Right cardiac atrium (tissue), 5 donors: Measurements from ENCODE around the gene ATXN10. TPM values are rescaled to one million over a fixed set of nuclear protein-coding genes. Genes with fewer than 3 reads are reported as not detected.

Experiments
- ATAC-seq, 2 donors: fragments of 200-7000 bp; cut with Tn5 transposase; one replicate each; pipeline versions ENCODE4 v1.8.0 to v1.9.1; 2020; ENCODE audit warnings: moderate library complexity in 2 of 2, mild to moderate bottlenecking in 1 of 2
- DNase-seq, 3 donors: peaks; one replicate each; pipeline ENCODE4 v3.0.0-alpha.2; 2020
- H3K27ac ChIP-seq: one replicate; pipeline ENCODE4 v1.5.1; 2013; ENCODE audit warnings: mild to moderate bottlenecking, low read length, control low read depth, moderate library complexity
- H3K27me3 ChIP-seq: one replicate; pipeline ENCODE4 v1.6.1; 2013; ENCODE audit not compliant: control insufficient read depth, insufficient read depth
- H3K4me1 ChIP-seq: one replicate; pipeline ENCODE4 v1.6.1; 2013; ENCODE audit warnings: low read length; ENCODE audit not compliant: control insufficient read depth, insufficient read depth
- H3K4me3 ChIP-seq: one replicate; pipeline ENCODE4 v1.5.1; 2013; ENCODE audit warnings: low read length, control low read depth
- H3K9me3 ChIP-seq: one replicate; pipeline ENCODE4 v1.6.1; 2013; ENCODE audit warnings: low read length; ENCODE audit not compliant: control insufficient read depth
- WGBS: extraction: QIAGEN DNeasy Blood & Tissue Kit; methylation state at CpG from one replicate; pipeline ENCODE4 v1.1.7; 2013; 5-methylcytosine and 5-hydroxymethylcytosine counted together
- intact Hi-C, 4 donors: fragments of 100-400 bp; cut with DNase I; formaldehyde crosslinking; loops; one replicate each; pipeline versions ENCODE4 v1.11.0 to v1.14.0; 2022 to 2023
- polyA plus RNA-seq: library from polyadenylated mRNA; stranded (reverse); fragments of 200-250 nt; gene quantifications from one replicate; pipeline ENCODE4 v1.2.3, GENCODE V29; 2013
- total RNA-seq, 4 donors: library from RNA; stranded (reverse); fragmentation: NEBNext Ultra II Directional; extraction: Animal tissue kit (Norgen Biotek cat#: 25700); gene quantifications; one replicate each; pipeline ENCODE4 v1.2.1, GENCODE V29; 2021
- donor health status: healthy with polysubstance abuse.
- donor health status: DM: no; HTN: yes; CAD: no.
- donor health status: DM: no; HTN: no; CAD: no.
- donor health status: DM: no; HTN: yes; CAD: no; lungs with severe emphysema.
- donor health status: DM: yes; HTN: yes; CAD: no.

Gene ATXN10
- total and polyA plus RNA-seq, 5 donors, result 96.6 to 176 (median 147) TPM

- no peaks in the 10 kb centered on the region for H3K9me3 ChIP-seq
- no peak overlapping the region for H3K4me3 ChIP-seq
- ATAC-seq (no peak), DNase-seq (no peak)
- WGBS, result 94% methylated on average over 2 of the region's 2 CpGs
- H3K4me1 ChIP-seq, result no peaks in the 10 kb centered on the region
- no peaks in the 10 kb centered on the region for H3K27me3 ChIP-seq
- intact Hi-C loops, result no loop called here
- no peak overlapping the region for H3K27ac ChIP-seq
Observed at GRCh38 chr22:45776313-45776585, 104.6 kb downstream of the ATXN10 start.

DNA sequence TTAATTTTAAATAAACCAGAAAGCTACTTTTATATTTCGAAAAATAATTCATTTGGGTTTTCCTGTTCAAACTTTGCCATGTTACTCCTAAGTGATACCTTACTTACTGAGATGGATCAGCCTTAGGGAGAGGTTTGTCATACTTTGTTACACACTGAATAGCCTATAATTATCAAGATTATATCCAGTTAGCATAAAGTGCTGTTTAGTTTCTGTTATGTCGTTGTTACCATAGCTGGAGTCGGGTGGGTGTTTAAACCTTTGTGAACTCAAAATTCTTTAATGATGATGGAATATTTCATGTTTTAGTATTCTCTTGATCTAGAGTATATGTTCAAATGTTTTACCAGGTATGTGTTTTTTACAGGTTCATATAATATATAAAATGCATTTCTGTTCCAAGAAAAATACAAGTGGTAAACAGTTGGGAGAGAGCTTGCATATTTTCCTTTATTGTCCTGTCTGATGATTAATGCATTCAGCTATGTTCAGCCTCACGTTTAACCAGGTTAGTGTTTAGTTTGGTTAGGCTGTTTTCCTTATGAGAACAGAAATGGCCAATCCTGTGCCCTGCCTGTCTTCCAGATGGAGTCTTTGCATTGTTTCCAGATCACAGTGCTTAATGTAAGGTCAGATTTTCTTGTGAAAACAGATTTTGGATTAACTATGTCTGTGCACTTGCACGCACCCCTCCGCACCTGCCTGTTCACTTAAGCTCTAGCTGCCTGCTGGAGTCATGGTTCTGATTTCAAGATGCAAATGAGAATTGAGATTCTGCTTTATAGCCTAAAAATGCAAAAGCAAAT lies 105.6 kb downstream of the ATXN10 start:
- Histone ChIP-seq H3K27ac (no peak overlapping the region), H3K4me1 (no peaks in the 10 kb centered on the region), H3K9me3 (no peaks in the 10 kb centered on the region), H3K4me3 (no peak overlapping the region), H3K27me3 (no peaks in the 10 kb centered on the region)
- 90% methylated on average over 6 of the region's 6 CpGs for WGBS
- DNase-seq (no peak), ATAC-seq (no peak)
- intact Hi-C loops, result no loop called here

DNA sequence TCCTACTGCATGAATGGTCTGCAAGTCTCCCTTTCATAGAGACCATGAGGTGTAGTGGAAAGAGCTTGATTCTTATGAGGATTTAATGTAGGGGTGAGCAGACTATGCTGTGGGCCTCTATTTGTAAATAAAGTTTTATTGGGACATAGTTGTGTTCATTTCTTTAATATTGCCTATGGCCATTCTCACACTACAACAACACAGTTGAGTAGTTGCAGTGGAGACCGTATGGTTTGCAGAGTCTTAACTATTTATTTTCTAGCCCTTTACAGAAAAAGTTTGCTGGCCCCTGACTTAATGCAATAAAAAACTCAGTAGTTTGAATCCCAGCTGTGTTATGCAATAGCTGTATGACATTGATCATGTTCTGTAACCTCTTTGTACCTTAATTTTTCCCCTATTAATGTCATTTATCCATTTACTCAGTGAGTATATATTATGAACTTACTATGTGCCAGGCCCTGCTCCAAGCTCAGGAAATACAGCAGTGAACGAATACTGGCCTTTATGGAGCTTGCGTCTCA lies 106.3 kb downstream of the ATXN10 start:
- Histone ChIP-seq H3K9me3 (no peaks in the 10 kb centered on the region), H3K27ac (no peak overlapping the region), H3K27me3 (no peaks in the 10 kb centered on the region), H3K4me1 (no peaks in the 10 kb centered on the region), H3K4me3 (no peak overlapping the region)
- ATAC-seq, result no peak
- intact Hi-C loops, result no loop called here
- WGBS, result 92% methylated on average over 3 of the region's 3 CpGs
- DNase-seq, result no peak

DNA sequence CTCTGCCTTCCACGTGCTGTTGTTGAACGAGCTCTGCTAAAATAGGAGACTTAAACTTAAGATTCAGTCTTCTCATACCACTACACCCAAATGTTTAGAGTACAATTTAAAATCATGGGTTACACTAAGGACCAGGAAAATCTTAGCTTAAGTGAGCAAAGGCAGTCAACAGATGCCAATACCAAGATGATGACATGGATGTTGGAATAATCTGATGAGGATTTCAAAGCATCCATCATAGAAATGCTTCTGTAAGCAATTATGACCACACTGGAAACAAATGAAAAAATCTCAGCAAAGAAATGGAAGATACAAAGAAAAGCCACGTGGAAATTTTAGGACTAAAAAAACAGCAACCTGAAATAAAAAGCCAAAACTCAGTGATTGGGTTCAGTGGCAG lies 109.8 kb downstream of the ATXN10 start:
- no peak overlapping the region for H3K27ac ChIP-seq
- ATAC-seq (no peak), DNase-seq (no peak)
- H3K4me3 ChIP-seq, result no peak overlapping the region
- intact Hi-C loops, result no loop called here
- H3K9me3 ChIP-seq, result no peaks in the 10 kb centered on the region
- peaks cover 2% of the 10 kb centered on the region for H3K4me1 ChIP-seq
- WGBS, result 93% methylated on average over 3 of the region's 3 CpGs
- H3K27me3 ChIP-seq, result no peaks in the 10 kb centered on the region

DNA sequence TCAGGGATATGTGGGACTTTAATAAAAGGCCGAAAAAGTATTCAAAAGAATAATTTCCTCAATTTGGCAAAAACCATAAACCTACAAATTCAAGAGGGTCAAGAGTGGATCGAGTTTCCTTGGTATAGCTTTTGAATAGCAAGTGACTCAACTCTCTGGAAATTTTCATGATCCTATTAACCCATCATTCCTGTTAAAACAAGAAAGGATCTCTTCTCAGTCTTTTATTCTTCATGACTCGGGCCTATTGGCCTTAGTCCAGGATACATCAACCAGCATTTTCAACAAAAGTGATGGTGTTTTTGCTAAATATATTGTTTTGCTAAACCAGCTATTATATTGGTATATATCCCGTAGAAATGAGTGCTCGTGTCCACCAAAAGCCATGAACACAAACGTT lies 110.3 kb downstream of the ATXN10 start:
- peaks cover 2% of the 10 kb centered on the region for H3K4me1 ChIP-seq
- intact Hi-C loops, result no loop called here
- no peak overlapping the region for H3K4me3 ChIP-seq
- no peak for ATAC-seq
- no peak overlapping the region for H3K27ac ChIP-seq
- no peaks in the 10 kb centered on the region for H3K27me3 ChIP-seq
- WGBS, result 88% methylated on average over 6 of the region's 6 CpGs
- no peaks in the 10 kb centered on the region for H3K9me3 ChIP-seq
- no peak for DNase-seq

- Histone ChIP-seq H3K9me3 (no peaks in the 10 kb centered on the region), H3K4me1 (peaks cover 2% of the 10 kb centered on the region), H3K27me3 (no peaks in the 10 kb centered on the region), H3K4me3 (no peak overlapping the region), H3K27ac (no peak overlapping the region)
- ATAC-seq (no peak), DNase-seq (no peak)
- intact Hi-C loops, result no loop called here
- 68% methylated on average over 3 of the region's 3 CpGs for WGBS
Observed at GRCh38 chr22:45783021-45783420, 111.4 kb downstream of the ATXN10 start.

DNA sequence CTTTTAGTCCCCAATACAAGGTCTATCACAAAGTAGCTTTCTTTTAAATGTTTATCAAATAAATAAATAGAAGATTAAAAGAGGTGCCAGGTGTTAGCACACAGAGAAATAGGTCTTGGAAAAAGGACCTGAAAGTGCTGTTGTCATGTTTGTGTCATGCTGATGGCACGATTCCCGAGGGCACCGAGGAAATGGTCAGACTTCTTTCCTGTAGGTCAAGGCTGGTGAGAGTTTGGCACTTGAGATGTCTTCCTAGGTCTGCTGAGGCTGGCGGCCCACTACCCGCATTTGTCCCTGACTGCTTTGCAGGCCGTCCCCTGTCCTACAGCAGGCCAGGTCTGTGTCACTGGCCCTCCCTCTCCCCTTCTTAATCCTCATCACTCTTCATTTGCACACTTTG lies 112.1 kb downstream of the ATXN10 start:
- Histone ChIP-seq H3K4me3 (no peak overlapping the region), H3K27ac (peak overlapping the region; percentile 32), H3K9me3 (no peaks in the 10 kb centered on the region), H3K27me3 (no peaks in the 10 kb centered on the region), H3K4me1 (peaks cover 2% of the 10 kb centered on the region)
- intact Hi-C loops, result no loop called here
- 84% methylated on average over 6 of the region's 6 CpGs for WGBS
- ATAC-seq (no peak), DNase-seq (no peak)

GRCh38 chr22:45784357-45785277 lies 113.0 kb downstream of the ATXN10 start:
- Histone ChIP-seq H3K4me3 (no peak overlapping the region), H3K9me3 (no peaks in the 10 kb centered on the region), H3K27me3 (no peaks in the 10 kb centered on the region), H3K4me1 (peaks cover 2% of the 10 kb centered on the region), H3K27ac (no peak overlapping the region)
- WGBS, result 64% methylated on average over 12 of the region's 12 CpGs
- ATAC-seq (peak; percentile 61 to 71), DNase-seq (no peak)
- intact Hi-C loops, result no loop called here

DNA sequence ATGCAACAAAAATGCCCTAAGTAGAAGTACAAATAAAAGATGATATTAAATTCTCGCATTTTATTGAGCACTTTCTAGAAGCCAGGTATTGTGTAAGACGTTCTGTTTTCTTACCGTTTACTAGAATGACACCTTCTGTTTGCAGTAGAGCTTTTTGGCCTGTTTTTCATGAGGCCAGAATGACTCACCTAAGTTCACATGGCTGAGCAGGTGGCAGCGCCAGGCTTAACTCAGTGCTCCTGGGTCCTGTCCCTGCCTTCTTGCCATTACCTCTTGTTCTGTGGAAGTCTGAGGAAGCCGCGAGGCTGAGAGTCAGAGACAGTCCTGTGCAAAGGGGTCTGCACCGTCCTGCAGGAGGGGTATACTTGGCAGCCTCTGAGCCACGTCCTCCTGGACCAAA lies 113.8 kb downstream of the ATXN10 start:
- no peak for DNase-seq
- ATAC-seq, result no peak
- no peaks in the 10 kb centered on the region for H3K9me3 ChIP-seq
- WGBS, result 88% methylated on average over 8 of the region's 8 CpGs
- H3K4me3 ChIP-seq, result no peak overlapping the region
- H3K27me3 ChIP-seq, result no peaks in the 10 kb centered on the region
- intact Hi-C loops, result no loop called here
- peaks cover 2% of the 10 kb centered on the region for H3K4me1 ChIP-seq
- H3K27ac ChIP-seq, result no peak overlapping the region

DNA sequence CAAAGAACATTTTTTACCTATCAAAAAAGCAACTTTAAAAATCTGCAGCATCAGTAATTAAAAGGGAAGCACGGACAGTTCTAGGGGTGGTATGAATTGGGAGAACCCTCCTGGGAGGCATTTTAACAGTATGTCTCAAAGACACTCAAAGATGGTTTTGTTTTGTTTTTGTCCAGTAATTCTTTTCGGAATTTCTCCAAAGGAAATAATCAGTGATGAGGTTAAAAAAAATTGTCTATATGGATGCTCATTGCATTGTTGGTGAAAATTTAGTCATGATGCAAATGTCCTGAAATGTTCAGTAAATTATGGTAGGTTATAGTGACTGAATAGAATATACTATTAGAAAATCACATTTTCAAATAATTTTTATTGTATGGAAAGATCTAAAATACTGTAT lies 115.1 kb downstream of the ATXN10 start:
- Histone ChIP-seq H3K27ac (no peak overlapping the region), H3K27me3 (no peaks in the 10 kb centered on the region), H3K4me3 (no peak overlapping the region), H3K4me1 (peaks cover 2% of the 10 kb centered on the region), H3K9me3 (no peaks in the 10 kb centered on the region)
- DNase-seq, result no peak
- WGBS, result 64% methylated on average over 2 of the region's 2 CpGs
- intact Hi-C loops, result no loop called here
- no peak for ATAC-seq

DNA sequence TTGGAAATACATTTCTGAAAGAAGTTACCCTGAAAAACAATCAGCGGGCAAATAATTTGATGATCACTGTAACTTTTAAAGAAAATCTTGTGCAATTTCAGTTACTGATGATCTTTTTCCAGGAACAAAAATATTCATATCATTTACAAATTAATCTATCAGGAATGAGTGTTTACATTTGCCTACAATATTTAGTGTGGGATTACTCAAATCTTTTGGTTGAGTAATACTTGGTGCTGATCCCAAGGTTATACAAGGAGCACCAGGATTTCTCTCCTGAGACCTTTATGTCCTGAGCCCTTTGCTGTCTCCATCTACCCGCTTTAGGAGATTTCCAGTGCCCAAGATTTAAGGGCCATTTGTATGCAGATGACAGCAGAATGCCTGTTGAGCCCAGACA lies 116.1 kb downstream of the ATXN10 start:
- Histone ChIP-seq H3K27me3 (no peaks in the 10 kb centered on the region), H3K9me3 (no peaks in the 10 kb centered on the region), H3K4me3 (no peak overlapping the region), H3K27ac (no peak overlapping the region), H3K4me1 (peaks cover 2% of the 10 kb centered on the region)
- ATAC-seq, result no peak
- 94% methylated on average over 2 of the region's 2 CpGs for WGBS
- no peak for DNase-seq
- intact Hi-C loops, result no loop called here
